Activated CD4-positive, CD25-positive, alpha-beta regulatory T cell treated with anti-CD3 and anti-CD28 coated beads, Interleukin-2, amount 50 U/mL, for 16 hours (primary cell): ENCODE results near the gene KLHL36.
A peak's percentile ranks its signal among the peaks of the same experiment; 100 is the strongest.

Experiments used
- DNase-seq: peaks from one replicate; pipeline ENCODE4 v3.0.0-alpha.2; 2020; ENCODE audit warnings: low read depth, low spot score

KLHL36 gene

GRCh38 chr16:84643674-84644073 lies 4.6 kb upstream of the KLHL36 start:
- no peak for DNase-seq

GRCh38 chr16:84648595-84649510 lies 542 bp downstream of the KLHL36 start:
- peak; percentile 4 for DNase-seq

GRCh38 chr16:84649511-84649861 lies 1.2 kb downstream of the KLHL36 start:
- DNase-seq, result no peak

- DNase-seq, result no peak
Observed at GRCh38 chr16:84650062-84650991, 2.0 kb downstream of the KLHL36 start.

- DNase-seq, result no peak
Observed at GRCh38 chr16:84652566-84652965, 4.3 kb downstream of the KLHL36 start.

- DNase-seq, result no peak
Observed at GRCh38 chr16:84654238-84654637, 5.9 kb downstream of the KLHL36 start.

- DNase-seq, result no peak
Observed at GRCh38 chr16:84654998-84655397, 6.7 kb downstream of the KLHL36 start.

GRCh38 chr16:84656649-84657048 lies 8.3 kb downstream of the KLHL36 start:
- no peak for DNase-seq

DNA sequence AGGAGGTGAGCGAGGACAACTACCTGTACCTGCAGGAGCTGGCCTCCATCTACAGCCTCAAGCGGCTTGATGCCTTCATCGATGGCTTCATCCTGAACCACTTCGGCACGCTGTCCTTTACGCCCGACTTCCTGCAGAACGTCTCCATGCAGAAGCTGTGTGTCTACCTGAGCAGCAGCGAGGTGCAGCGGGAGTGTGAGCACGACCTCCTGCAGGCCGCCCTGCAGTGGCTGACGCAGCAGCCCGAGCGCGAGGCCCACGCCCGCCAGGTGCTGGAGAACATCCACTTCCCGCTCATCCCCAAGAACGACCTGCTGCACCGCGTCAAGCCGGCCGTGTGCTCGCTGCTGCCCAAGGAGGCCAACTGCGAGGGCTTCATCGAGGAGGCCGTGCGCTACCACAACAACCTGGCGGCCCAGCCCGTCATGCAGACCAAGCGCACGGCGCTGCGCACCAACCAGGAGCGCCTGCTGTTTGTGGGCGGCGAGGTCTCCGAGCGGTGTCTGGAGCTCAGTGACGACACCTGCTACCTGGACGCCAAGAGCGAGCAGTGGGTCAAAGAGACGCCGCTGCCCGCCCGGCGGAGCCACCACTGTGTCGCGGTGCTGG lies 9.0 kb downstream of the KLHL36 start:
- no peak for DNase-seq

DNA sequence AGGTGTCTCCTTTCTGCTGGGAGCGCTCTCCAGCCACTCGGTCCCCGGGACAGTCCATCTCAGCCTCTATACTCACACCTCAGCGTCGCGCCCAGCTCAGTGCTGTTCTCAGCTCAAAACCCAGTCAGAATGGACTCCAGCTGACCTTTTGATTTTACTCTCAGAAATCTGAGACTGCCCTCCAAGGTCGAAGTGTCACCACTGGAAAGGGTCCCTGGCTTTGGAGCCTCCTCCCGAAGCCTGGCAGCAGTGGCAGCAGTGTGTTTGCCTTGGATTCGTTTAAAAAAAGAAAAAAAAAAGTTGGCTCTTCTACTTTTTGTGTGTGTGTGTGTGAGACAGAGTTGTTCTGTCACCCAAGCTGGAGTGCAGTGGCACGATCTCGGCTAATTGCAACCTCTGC lies 10.4 kb downstream of the KLHL36 start:
- DNase-seq, result no peak

DNA sequence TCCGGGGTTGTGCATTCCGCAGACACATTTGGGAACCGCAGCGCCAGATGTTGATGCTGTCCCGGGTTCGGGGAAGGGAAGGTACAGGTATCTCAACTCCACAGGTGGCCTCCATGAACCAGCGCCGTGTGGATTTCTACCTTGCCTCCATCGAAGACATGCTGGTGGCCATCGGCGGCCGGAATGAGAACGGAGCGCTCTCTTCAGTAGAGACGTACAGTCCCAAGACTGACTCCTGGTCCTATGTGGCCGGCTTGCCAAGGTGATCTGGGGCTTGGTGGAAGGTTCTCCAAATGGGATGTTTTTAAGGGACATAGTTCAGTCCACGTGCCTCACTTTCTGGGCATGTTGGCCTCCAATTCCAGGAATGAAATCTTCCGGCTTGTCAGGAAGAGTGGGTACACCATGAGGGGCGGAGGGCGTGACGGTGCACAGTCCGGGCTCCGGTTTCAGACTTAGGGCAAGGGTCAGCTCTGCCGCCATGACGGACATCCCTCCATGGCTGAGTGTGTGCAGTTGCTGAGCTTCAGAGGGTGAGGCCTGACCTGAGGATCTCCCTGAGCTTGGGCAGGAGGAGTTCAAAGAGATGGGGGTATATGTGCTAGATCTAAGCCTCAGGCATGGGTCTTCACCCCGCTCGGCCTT lies 11.5 kb downstream of the KLHL36 start:
- DNase-seq, result no peak

DNA sequence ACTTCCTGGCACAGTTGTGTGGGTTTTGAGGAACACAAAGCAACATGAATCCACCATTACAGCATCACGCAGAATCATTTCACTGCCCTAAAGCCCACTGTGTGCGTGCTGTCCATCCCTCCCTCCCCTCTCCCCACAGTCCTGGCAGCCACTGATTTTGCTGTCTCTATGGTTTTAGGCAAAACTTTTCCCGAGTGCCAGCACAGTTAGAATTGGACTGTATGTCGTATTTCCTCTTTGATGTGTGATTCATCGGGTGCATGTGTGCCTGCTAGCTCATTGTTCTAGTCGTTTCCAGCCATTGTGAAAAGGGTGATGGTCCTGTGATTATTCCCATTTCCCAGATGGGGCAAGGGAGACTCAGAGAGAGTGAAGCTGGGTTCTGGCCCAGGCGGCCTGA lies 12.7 kb downstream of the KLHL36 start:
- no peak for DNase-seq

DNA sequence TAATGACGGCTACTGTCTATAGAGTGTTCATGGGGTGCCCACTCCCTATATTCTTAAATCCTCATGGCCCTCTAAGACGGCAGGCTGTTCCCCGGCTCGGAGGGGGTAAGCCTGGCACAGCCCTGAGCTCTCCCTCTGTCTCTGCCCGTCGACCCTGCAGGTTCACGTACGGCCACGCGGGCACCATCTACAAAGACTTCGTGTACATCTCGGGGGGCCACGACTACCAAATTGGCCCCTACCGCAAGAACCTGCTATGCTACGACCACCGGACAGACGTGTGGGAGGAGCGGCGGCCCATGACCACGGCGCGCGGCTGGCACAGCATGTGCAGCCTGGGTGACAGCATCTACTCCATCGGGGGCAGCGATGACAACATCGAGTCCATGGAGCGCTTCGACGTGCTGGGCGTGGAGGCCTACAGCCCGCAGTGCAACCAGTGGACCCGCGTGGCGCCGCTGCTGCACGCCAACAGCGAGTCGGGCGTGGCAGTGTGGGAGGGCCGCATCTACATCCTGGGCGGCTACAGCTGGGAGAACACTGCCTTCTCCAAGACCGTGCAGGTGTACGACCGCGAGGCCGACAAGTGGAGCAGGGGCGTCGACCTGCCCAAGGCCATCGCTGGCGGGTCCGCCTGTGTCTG lies 13.2 kb downstream of the KLHL36 start:
- no peak for DNase-seq

- DNase-seq, result no peak
Observed at GRCh38 chr16:84662471-84662870, 14.2 kb downstream of the KLHL36 start.

DNA sequence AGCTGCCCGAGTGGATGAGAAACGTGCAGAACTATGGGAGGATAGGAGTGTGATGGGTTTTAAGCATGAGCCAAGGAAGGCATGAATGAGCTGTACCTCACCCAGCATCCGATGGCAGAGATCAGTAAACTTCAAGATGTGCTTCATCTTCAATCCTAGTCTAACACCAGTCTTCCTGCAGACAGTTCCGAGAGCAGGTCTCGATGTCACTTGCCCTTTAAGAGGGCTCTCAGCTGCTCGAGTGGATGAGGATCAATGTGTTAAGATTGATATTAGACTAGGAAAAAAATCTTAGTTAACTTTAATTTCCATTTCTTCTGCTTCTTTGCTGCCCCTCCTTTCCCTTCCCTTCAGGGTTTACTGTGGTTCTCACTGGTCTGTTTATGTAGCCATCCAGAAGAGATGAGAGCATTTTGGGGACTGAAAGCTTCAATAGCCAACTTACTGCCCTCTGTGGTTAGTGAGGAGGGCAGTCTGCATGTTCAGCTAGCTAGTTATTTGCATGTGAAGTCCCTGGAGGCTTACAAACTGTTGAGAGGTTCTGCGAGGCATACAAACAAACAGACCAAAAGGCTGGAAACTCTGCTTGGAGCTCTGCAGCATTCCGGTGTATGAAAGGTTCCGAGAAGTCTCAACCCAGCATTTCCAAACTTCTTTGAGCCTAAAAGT lies 15.3 kb downstream of the KLHL36 start:
- DNase-seq, result no peak

DNA sequence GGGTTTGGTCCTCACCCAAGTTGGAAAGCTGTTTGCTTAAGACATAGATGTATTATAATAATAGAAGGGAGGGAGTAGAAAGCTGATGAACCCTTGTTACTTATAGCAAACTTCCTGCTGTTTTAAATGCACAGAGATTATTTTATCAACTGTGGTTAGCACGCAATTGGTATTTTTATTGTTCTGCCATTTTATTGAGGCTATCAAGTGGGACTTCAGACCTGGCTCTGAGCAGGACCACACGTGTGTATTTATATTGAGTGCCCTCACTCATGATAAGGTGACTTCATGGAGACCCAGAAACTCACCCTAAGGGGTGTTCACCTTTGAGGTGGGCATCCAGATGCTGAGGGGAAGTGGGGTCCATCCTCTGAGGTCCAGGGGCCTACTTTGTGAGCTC lies 17.0 kb downstream of the KLHL36 start:
- DNase-seq, result no peak

- no peak for DNase-seq
Observed at GRCh38 chr16:84665843-84666242, 17.5 kb downstream of the KLHL36 start.

DNA sequence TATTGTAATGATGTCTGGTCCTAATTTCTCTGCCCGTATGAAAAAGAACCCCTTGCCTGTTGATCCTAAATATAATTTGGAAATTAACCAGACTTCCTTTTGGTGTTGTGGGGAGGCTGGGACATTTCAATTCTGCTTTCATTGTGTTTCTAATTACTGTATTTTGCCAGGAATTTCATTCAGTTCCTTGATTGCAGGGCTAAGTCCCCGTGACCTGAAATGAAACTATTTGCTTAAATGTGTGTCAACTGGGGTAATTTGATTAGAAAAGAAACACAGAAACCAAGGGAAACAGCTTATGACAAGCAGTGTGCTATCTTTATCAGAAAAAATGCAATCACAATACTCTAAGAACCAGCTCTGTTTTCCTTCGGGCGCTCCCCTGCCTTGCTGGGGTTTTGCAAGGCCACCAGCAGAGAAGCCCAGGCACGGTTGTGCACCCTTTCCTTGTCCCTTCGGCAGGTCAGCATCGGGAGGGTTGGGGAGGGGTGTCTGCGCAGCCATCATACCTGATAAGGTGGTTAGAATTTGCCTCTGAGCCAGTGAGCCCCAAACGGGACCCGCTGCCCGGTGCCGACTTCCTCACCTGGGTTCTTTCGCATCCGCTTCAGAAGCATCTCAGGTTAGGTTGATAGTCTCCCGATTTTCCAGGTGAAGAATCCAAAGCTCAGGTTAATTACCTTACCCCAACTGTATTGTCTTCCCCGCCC lies 19.4 kb downstream of the KLHL36 start:
- DNase-seq, result no peak

GRCh38 chr16:84670063-84670462 lies 21.8 kb downstream of the KLHL36 start:
- DNase-seq, result no peak
